Heart left ventricle (tissue), 16 donors: ENCODE data around the gene HMGN1. TPM values are rescaled to one million over a fixed set of nuclear protein-coding genes. Genes with fewer than 3 reads are reported as not detected.

Experiments used
- ATAC-seq, 4 donors: fragments of 200-7000 bp; cut with Tn5 transposase; one replicate each; pipeline ENCODE4 v1.9.1; 2020 to 2022; ENCODE audit warnings: moderate library complexity in 4 of 4, mild to moderate bottlenecking in 3 of 4, moderate number of reproducible peaks in 1 of 4
- DNase-seq, 5 donors: peaks; one replicate each; pipeline ENCODE4 v3.0.0-alpha.2; 2020
- H3K27ac ChIP-seq, 12 donors: fragments of 200-600 bp; sonication (generic) in 4 of 12; one replicate each; pipeline versions ENCODE4 v1.5.0 to v1.8.0; 2016 to 2022; ENCODE audit warnings: mild to moderate bottlenecking in 2 of 12
- H3K27me3 ChIP-seq, 9 donors: fragments of 200-600 bp; sonication (generic) in 2 of 9; one replicate each; pipeline versions ENCODE4 v1.5.1 to v1.8.0; 2016 to 2022; ENCODE audit warnings: mild to moderate bottlenecking in 3 of 9
- H3K36me3 ChIP-seq, 9 donors: fragments of 200-600 bp; sonication (generic) in 2 of 9; one replicate each; pipeline versions ENCODE4 v1.5.0 to v1.8.0; 2018 to 2022; ENCODE audit warnings: mild to moderate bottlenecking in 2 of 9
- H3K4me1 ChIP-seq, 12 donors: fragments of 200-600 bp; sonication (generic) in 4 of 12; one replicate each; pipeline versions ENCODE4 v1.5.0 to v1.8.0; 2016 to 2022; ENCODE audit warnings: mild to moderate bottlenecking in 3 of 12
- H3K4me3 ChIP-seq, 12 donors: fragments of 200-600 bp; sonication (generic) in 4 of 12; one replicate each; pipeline versions ENCODE4 v1.5.0 to v1.8.0; 2017 to 2022; ENCODE audit warnings: mild to moderate bottlenecking in 9 of 12, moderate library complexity in 4 of 12
- H3K9me3 ChIP-seq, 12 donors: fragments of 200-600 bp; sonication (generic) in 4 of 12; one replicate each; pipeline versions ENCODE4 v1.5.0 to v1.8.0; 2016 to 2022; ENCODE audit warnings: mild to moderate bottlenecking in 1 of 12
- CTCF ChIP-seq, 12 donors: fragments of 200-600 bp; sonication (generic) in 4 of 12; IDR thresholded peaks; one replicate each; pipeline versions ENCODE4 v1.5.0 to v1.8.0; 2018 to 2022; ENCODE audit warnings: antibody characterized with exemption in 12 of 12, mild to moderate bottlenecking in 5 of 12
- POLR2A ChIP-seq, 2 donors: fragments of 450-650 bp; IDR thresholded peaks; one replicate each; pipeline ENCODE4 v1.6.1; 2017; ENCODE audit warnings: antibody characterized with exemption in 2 of 2, mild to moderate bottlenecking in 2 of 2, moderate library complexity in 2 of 2
- WGBS, 4 donors: extraction: QIAGEN DNeasy Blood & Tissue Kit in 2 of 4; methylation state at CpG; one replicate each; pipeline versions ENCODE4 v1.1.5 to v1.1.7; 2013 to 2018; 5-methylcytosine and 5-hydroxymethylcytosine counted together
- intact Hi-C, 10 donors: fragments of 100-400 bp; cut with DNase I; formaldehyde crosslinking; loops; one replicate each; pipeline versions ENCODE4 v1.11.1 to v1.14.2; 2022
- polyA plus RNA-seq, 2 donors: library from polyadenylated mRNA; stranded (reverse); fragments of 200-250 nt; gene quantifications; one replicate each; pipeline ENCODE4 v1.2.3, GENCODE V29; 2013
- total RNA-seq, 9 donors: library from RNA; depleted of rRNA in 2 of 9; stranded (reverse); fragments of >200 nt in 2 of 9; fragmentation: NEBNext Ultra II Directional in 3 of 9; extraction: Animal tissue kit (Norgen Biotek cat#: 25700) in 3 of 9; gene quantifications; one replicate each; pipeline versions ENCODE4 v1.1.0 to v1.2.4, GENCODE V29; 2016 to 2023
- donor health status: ischemic (EF 13 %, LVEDD 7.1; RV severe dilation, severe dysfunction).
- donor health status: healthy with polysubstance abuse.
- donor health status: DM: no; HTN: yes; CAD: no.
- donor health status: DM: no; HTN: no; CAD: no.
- donor health status: ischemic (EF 25% LVEDD 6.9; RV normal size, moderate dysfunction).
- donor health status: ischemic (EF 25% LVEDD 5.7; RV mildly dilated, moderate dysfunction).
- donor health status: healthy.
- donor health status: DM: yes; HTN: yes; CAD: no.
- donor health status: ischemic (EF 35%, LVEDD 5.7; RV mildly dilated, moderate dysfunction).
- donor health status: nonischemic (EF 11% LVEDD 7.7; RV severe dilation, severe dysfunction).
- donor health status: DM: yes; HTN: yes; CAD: no.
- donor health status: PGD.
- donor health status: ischemic (EF 29% LVEDD 5.4; RV normal size, mild dysfunction).
- donor health status: nonischemic (EF 23%, LVEDD 6.1; RV moderate dilation, normal function).

HMGN1 gene
- total and polyA plus RNA-seq, 11 donors = 35.9 to 108 (median 43.9) TPM

- no peaks in the 10 kb centered on the region for H3K27me3 ChIP-seq
- H3K36me3 ChIP-seq = no peaks in the 10 kb centered on the region
- 79 to 89% (median 85%) methylated on average over 6 to 7 of the region's 7 CpGs for WGBS, 4 donors
- H3K4me1 ChIP-seq = peaks cover 0 to 2% (median 0%) of the 10 kb centered on the region in 12 donors
- H3K27ac ChIP-seq = no peak overlapping the region
- no peaks in the 10 kb centered on the region for H3K9me3 ChIP-seq
- no peak for TF ChIP-seq POLR2A (IDR thresholded peaks at IDR 0.05)
- no peak for TF ChIP-seq CTCF (IDR thresholded peaks at IDR 0.05)
- H3K4me3 ChIP-seq = no peak overlapping the region
- ATAC-seq = no peak
- intact Hi-C loops = no loop called here
- no peak for DNase-seq
These were observed 22.1 kb downstream of the HMGN1 start for GRCh38 chr21:39326607-39327307.

GRCh38 chr21:39325458-39325857 lies 23.4 kb downstream of the HMGN1 start:
- no peaks in the 10 kb centered on the region for H3K4me1 ChIP-seq
- intact Hi-C loops = no loop called here
- no peak overlapping the region for H3K27ac ChIP-seq
- WGBS, 4 donors = 93 to 98% (median 95%) methylated on average over 4 of the region's 4 CpGs
- no peak overlapping the region for H3K4me3 ChIP-seq
- H3K9me3 ChIP-seq = no peaks in the 10 kb centered on the region
- TF ChIP-seq CTCF (IDR thresholded peaks at IDR 0.05) (no peak), POLR2A (IDR thresholded peaks at IDR 0.05) (no peak)
- ATAC-seq (no peak), DNase-seq (no peak)
- H3K36me3 ChIP-seq = no peaks in the 10 kb centered on the region
- no peaks in the 10 kb centered on the region for H3K27me3 ChIP-seq

- no peak overlapping the region for H3K27ac ChIP-seq
- 79 to 85% (median 81%) methylated on average over 6 of the region's 6 CpGs for WGBS, 4 donors
- intact Hi-C loops = no loop called here
These were observed 27.5 kb downstream of the HMGN1 start for GRCh38 chr21:39321424-39321823.

More at GRCh38 chr21:39321424-39321823, 27.5 kb downstream of the HMGN1 start:
- Histone ChIP-seq H3K36me3 (no peaks in the 10 kb centered on the region), H3K27me3 (no peaks in the 10 kb centered on the region), H3K4me3 (no peak overlapping the region), H3K9me3 (no peaks in the 10 kb centered on the region), H3K4me1 (peaks cover 0 to 24% (median 10%) of the 10 kb centered on the region in 12 donors)
- ATAC-seq = no peak
- no peak for TF ChIP-seq CTCF (IDR thresholded peaks at IDR 0.05)
- no peak for TF ChIP-seq POLR2A (IDR thresholded peaks at IDR 0.05)
- DNase-seq = no peak
